NT2/D1 (cell line): ENCODE results near the gene TTC4.

Experiments used
- SUZ12 ChIP-seq: IDR thresholded peaks from 2 replicates; pipeline ENCODE4 v1.6.1; 2011; ENCODE audit not compliant: insufficient read length, insufficient read depth; ENCODE audit errors: extremely low read depth
- ZNF274 ChIP-seq: IDR thresholded peaks from 2 replicates; pipeline ENCODE4 v1.6.1; 2011; ENCODE audit warnings: mild to moderate bottlenecking, low read depth, low read length

GRCh38 chr1:54709547-54710292 lies 5.9 kb upstream of the TTC4 start:
- TF ChIP-seq ZNF274 (no peak), SUZ12 (no peak)
